ENCODE measurements around the gene MAGEB17.

DNA sequence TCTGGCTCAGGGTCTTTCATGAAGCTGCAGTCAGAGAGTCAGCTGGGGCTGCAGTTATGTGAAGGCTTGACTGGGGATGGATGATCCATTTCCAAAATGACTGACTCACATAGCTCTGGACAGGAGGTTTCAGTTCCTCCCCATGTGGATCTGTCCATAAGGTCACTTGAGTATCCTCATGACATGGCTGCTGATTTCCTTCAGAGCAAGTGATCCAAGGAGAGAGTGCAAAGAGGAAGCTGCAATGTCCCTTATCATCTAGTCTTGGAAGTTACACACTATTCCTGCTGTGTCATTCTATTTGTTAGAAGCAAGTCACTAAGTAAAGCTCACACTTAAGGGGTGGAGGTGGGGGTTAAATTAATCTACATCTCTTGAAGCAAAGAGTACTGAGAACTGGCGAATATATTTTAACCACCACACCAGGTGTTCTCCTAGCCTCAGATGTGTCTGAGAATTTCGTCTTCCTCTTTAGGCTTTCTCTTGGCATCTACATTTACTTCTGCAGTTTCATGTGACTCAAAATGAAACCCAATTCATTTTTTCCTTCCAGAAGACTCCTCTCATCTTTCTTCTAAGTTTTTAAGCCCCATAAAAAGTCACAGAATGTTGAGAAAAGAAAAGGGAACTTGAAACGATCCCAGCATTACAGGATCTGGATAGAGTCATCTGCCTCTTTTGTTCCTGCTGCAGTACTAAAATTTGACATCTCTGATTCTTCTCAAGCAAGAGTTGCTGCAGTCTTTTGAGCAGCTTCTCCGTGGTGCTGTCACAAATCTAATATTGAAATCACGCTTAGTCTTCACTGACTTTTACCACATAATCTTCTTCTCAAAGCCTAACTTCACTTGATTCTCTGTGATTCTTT, 47.7 kb upstream of the MAGEB17 start:
- TF ChIP-seq POLR2AphosphoS5 (IDR thresholded peaks at IDR 0.05; ENCODE audit: borderline replicate concordance, low read depth, low read length) (no peak), EZH2 (IDR thresholded peaks at IDR 0.05) (no peak), FOXP2 (optimal IDR thresholded peaks at IDR 0.05; ENCODE audit: control extremely low read depth, extremely low read length, insufficient read depth) (no peak)

Data from SK-N-MC (cell line).